AML-193 (cell line): ENCODE measurements around the gene R3HDM4.
A peak's percentile ranks its signal among the peaks of the same experiment; 100 is the strongest.

Experiments
- DNase-seq, 2 experiments: peaks; one replicate each; lab custom pipeline; 2025; lab: John Stamatoyannopoulos, UW

R3HDM4 gene

DNA sequence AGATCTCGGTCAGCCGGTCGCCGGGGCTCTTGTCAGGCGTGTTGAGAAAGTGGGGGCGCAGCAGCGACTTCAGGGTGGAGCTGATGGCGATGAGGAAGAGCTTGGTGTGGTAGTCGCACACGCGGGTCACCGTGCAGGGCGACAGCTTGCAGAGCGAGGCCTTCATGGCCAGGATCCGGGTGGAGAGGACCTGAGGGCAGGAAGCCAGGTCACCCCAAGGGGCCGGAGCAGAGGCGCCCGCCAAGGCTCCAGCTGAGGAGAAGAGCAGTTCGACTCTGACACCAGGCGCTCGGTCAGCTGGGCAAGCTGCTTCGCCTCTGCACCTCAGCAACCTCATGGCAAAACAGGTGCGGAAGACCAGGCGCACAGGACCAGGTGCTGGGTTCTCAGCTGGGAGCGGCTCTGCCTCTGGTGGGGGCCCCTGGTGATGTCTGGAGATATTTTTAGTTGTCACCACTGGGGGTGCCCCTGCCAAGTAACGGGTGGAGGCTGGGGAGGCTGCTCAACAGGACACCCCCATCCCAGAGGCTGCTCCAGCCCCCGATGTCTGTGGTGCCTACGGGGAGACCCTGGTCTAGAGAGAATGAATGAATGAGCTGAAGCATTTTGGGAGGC is 37.6 kb downstream of the R3HDM4 start:
- DNase-seq = no peak

DNA sequence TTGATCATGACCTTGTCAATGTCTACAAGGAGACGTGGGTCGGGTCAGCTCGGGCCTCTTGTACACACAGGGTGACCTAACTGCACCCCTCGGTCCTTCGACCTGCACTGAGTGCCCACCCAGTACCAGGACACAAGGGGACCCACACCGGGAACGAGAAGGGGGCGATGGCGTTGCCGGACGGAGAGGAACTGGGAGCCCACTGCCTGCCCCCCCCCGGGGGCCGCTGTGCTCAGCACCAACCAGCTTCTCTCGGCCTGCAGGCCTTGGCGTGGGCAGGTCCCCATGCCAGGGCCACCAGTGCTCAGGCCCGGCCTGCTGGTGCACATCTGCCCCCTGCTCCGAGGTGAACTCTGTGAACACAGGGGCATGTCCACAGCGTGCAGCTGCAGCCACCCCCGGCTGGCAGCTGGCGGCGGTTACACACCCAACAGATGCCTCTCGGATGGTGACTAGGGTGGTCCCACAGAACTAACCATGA is 39.4 kb downstream of the R3HDM4 start:
- DNase-seq = no peak

DNA sequence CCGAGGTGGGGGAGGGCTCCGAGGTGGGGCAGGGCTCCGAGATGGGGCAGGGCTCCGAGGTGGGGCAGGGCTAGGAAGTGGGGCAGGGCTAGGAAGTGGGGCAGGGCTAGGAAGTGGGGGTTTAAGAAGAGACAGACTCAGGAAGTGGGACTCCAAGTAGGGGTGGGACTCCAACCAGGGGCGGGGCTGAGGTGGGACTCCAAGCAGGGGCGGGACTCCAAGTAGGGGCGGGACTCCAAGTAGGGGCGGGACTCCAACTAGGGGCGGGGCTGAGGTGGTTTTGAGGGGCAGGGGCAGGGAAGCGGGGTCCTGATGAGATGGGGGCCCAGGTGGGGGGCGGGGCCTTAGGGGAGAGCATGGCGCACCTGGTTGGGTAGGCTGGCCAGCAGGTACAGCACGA is 39.9 kb downstream of the R3HDM4 start:
- DNase-seq = no peak

DNA sequence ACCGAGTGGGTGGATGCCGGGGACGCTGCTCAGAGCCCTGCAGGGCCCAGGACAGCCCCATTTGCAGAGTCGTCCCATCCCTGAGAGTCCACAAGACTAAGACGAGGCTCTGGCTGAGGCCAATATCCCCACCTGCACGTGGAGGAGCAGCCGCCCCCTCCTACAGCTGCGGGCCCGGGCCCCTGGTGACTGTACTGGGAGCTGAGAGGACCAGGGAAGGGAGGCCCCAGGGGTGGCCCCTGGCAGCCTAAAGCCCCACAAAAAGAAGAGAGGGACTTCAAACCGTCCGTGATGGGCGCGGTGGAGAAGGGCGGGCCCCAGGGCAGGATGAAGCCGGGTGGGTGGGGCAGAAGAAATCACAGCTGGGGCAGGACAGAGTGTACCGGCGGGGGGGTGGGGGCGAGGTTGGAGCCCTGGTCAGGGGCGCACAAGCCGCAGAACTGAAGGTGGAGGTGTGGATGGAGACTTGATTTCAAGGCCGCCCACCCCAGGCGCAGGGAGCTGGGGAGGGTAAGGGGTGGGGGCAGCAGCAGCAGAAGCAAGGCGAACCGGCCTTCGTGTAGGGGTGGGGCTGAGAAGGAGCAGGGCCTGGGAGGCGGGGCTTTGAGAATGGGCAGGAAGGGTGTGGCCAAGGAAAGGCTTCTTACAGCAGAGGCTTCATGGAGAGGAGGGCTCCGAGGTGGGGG is 40.6 kb downstream of the R3HDM4 start:
- DNase-seq = no peak

DNA sequence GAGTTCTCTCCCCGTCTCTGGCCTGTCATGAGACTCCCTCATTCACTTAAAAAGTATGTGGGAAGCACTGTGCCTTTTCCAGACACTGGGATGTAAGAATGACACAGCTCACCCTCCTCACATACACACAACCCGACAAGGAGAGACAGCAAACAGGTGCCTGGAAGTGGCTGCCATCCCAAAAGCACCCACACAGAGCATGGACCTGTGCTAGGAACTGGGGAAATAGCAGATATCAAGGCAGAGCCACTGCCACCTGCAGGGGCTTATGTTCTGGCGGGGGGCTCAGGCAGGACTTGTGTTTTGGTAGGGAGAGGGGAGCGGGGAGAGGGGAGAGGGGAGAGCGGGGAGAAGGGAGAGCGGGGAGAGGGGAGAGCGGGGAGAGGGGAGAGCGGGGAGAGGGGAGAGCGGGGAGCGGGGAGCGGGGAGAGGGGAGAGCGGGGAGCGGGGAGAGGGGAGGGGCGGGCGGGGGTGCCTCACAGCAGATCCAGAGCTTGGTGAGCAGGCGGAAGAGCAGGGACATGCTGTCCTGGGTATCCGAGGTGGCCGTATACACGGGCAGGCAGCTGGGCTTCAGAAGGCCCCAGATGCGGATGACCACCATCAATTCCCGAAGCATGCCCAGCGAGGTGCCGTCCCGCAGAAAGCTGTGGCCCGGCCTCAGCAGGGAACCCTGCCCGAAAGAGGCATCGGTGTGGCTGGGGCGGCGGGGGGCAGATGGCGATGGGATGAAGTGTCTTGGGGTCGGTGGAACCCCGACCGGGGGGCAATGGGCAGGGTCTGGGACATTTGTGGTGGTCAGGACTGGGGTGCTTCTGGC is 41.4 kb downstream of the R3HDM4 start:
- DNase-seq = no peak

DNA sequence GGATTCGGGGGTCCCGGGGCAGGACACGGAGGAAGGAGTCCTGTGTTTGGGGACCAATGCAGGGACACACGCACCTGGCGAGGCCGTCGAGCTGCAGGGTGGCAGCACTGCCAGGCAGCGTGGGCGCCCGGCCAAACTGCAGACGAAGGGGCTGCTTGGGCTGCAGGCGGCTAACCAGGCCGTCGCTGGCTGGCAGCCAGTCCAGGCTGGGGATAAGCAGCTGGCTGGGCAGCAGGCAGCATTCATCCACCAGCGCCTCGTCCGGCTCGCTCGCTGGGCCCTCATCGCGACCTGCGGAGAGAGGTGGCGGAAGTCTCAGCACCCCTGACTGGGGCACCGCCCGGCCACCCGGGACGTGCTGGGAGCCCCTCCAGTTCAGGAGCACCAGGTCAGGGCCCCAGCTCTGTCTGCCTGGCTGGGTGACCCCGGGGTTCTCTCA is 42.0 kb downstream of the R3HDM4 start:
- DNase-seq = no peak

DNA sequence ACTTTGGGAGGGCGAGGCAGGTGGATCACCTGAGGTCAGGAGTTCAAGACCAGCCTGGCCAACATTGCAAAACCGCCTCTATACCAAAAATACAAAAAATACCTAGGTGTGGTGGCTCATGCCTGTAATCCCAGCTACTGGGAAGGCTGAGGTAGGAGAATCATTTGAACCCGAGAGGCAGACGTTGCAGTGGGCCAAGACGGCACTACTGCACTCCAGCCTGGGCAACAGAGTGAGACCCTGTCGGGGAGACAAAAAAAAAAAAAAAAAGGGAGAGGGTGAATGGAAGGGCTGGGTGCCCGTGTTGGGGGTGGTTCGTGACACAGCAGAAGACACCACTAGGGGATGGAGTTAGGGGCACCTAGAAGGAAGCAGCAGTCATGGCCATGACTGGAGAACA is 42.7 kb downstream of the R3HDM4 start:
- DNase-seq = no peak

DNA sequence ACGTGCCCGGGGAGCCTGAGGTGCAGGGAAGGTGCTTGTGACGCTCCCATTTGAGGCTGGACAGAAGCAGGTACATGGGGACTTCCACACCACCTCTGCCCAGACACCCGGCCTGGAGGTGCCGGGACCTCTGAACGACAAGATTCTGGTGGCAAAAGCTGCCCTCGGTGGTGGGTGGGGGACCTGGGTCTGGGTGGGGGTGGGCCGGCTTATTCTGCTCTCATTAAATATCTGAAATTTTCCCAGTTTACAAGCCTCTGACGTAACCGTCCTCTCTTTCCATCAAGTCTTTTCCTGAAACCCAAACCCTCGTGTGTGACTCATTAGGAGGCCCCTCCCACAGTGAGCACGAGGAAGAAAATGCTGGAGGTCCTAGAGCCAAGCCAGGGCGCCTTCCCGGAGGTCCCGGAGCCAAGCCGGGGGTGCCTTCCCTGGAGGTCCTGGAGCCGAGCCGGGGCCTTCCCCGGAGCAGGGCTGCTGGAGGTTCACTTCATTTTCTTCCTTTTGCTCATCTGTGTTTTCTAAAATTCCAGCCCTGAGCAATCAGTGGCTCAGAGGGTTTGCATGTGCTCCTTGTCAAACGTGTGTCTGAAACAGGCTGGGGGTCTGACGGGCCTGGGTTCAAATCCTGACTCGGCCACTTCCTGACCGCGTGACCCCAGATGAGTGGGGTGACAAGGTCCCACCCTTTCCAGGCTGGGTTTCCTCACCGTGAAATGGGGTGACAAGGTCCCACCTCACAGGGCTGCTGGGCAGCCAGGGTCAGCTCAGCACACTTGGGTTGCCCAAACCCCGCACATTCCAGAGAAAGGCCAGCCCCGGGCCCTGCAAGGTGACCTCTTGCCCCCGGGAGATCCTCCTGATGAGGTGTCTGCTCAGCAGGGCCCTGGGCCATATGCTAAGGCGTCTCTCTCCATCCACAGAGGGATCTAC is 43.5 kb downstream of the R3HDM4 start:
- DNase-seq = no peak

DNA sequence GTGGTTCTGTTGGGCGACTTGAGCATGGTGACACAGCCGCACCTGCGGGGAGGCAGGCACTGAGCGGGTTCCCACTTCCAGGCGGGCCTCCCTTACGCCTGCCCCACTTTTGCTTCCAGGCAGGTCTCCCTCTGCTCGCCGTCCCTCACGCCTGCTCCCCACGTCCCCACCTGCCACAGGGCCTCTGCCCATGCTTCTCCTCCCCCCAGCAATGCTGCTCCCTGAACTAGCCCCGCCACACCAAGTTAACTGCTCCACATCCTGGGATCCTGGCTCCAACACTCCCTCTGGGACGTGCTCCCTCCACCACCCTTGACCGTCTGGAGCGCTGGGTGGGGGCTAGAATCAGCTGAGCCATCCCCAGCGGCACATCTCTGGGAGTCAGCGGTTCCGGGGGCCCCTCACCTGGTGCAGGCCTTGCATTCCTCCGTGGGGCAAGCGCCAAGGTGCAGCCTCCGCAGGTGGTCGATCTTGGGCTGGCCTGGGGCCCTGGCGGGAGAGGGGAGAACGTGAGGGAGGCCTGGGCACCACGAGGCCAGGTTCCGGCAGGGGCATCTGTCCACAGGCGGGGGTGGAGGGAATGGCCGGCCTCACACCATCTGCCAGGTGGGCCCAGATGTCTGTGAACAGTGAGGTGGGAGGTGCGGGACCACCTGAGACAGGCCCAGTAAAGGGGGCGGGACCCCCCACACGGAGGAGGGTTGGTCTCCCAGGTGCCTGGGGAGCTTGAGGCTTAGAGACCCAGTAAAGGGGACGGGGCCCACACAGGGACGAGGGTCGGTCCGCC is 44.4 kb downstream of the R3HDM4 start:
- DNase-seq = no peak

DNA sequence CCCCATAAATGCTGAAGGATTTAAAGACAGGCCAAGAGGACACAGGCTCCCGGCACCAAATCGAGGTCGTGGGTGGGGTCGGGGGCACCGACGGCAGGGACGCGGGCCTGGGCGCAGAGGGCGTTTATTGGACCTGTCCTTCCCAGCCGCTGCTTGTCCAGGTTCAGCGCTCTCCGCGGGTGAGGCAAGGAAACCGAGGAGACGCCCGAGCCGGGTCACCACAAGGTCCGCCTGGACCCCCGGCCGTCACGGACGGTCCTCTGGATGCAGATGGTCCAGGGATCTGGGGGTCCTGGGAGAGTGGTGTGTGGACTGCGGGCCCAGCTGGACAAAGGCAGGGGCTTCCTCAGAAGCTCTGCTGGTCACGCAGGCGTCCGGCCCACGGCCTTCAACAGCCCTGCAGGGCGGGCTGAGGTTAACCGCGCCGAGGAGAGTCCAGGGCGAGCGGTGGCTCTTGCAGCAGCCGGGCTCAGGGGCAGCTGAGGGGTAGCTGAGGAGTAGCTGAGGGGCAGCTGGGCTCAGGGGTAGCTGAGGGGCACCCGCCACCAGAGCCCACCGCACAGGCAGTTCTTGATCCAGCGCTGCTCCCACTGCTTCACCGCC is 45.1 kb downstream of the R3HDM4 start:
- DNase-seq = no peak

DNA sequence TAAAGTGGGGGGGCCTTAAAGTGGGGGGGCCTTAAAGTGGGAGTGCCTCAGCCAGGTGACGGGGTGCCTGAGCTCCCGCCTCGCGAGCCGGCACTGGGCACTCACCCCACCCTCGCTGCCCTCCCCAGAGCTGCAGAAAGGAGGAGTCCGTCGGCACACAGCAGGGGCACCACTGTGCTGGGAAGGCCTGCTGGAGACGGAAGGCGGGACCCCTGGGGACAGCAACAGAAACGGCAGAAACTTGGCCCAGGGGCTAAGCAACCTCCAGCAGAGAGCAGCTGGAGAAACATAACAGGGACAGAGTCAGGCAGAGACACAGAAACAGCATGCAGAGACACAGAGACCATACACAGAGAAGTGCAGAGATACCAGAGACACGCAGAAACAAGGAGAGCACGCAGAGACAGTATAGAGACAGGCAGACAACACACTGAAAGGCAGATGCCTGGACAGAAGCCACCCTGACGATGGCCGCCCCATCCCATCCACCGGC is 45.7 kb downstream of the R3HDM4 start:
- DNase-seq = no peak

DNA sequence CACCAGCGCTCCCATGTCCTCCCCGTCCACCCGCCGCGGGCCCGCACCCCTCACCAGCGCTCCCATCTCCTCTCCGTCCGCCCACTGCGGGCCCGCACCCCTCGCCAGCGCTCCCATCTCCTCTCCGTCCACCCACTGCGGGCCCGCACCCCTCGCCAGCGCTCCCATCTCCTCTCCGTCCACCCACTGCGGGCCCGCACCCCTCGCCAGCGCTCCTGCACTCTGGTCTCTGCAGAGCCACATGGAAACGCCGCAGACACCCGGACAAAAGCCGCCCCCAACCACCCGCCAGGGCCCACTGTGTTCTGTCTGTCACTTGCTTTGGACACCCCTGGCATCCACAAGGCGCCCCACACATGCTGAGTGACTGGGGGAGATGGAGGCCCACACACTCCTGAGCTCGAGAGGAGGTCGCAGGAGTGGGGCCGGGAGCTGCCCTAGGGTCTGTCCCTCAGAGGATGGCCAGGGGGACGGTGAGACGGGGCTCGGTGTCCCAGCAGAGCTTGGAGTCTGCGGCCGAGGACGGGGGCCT is 46.2 kb downstream of the R3HDM4 start:
- no peak for DNase-seq

DNA sequence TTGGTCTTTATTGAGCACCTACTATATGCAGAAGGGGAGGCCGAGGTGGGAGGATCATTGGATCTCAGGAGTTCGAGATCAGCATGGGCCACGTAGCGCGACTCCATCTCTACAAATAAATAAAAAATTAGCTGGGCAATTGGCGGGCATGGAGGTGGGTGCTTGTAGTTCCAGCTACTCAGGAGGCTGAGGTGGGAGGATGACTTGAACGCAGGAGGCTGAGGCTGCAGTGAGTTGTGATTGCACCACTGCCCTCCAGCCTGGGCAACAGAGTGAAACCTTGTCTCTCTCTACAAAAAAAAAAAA is 49.8 kb downstream of the R3HDM4 start:
- DNase-seq = no peak

DNA sequence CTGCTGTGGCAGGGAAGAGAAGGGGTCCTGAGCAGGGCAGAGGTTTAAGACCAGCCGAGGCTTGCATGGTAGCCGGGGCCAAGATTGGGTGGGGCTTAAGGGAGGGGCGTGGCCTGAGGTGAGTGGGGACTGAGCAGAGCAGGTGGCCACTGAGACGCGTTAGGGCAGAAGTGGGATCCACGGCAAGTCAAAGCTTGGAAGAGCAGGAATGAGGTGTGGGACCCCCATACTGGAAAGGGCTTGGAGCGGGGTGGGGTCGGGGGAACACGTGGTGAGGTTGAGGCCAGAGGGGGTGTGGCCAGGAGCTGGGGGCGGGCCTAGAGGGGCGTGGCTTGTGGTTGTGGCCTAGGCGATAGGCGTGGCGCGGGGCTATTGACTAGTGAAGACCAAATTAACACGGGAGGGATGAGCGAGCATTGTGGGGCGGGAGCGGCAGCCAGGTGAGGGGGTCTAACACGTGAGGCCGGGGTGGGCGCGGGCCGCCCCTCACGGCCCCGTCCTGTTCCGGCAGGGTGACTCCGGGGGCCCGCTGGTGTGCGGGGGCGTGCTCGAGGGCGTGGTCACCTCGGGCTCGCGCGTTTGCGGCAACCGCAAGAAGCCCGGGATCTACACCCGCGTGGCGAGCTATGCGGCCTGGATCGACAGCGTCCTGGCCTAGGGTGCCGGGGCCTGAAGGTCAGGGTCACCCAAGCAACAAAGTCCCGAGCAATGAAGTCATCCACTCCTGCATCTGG is 50.3 kb downstream of the R3HDM4 start:
- DNase-seq = peak; percentile 11 to 44

DNA sequence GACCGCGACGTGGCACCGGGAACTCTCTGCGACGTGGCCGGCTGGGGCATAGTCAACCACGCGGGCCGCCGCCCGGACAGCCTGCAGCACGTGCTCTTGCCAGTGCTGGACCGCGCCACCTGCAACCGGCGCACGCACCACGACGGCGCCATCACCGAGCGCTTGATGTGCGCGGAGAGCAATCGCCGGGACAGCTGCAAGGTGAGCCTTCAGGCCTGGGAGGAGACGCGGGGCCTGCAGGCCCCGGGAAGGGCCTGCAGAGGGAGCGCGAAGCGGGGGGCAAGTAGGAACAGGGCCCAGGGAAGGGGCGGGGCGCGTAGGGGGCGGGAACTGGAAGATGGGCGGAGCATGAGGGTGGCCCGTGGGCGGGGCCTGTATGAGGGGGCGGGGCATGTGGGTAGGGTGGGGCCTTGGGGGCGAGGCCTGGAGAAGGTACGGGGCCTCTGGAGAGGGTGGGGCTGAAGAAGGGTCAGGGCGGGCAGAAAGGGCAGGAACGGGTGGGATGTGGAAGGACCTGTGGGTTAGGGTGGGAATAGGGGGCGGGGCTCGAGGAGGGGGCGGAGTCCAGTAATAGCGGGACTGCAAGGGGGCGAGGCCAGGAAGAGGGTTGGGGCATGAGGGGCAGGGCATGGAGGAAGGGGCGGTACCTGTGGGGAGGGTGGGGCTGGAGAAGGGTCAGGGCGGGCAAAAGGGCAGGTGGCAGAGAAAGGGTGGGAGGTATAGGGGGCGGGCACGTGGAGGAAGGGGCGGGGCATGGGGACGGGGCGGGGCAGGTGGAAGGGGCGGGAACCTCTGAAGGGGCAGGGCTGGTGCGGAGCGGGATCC is 51.1 kb downstream of the R3HDM4 start:
- DNase-seq = peak in 1 of 2 experiments; percentile 38

DNA sequence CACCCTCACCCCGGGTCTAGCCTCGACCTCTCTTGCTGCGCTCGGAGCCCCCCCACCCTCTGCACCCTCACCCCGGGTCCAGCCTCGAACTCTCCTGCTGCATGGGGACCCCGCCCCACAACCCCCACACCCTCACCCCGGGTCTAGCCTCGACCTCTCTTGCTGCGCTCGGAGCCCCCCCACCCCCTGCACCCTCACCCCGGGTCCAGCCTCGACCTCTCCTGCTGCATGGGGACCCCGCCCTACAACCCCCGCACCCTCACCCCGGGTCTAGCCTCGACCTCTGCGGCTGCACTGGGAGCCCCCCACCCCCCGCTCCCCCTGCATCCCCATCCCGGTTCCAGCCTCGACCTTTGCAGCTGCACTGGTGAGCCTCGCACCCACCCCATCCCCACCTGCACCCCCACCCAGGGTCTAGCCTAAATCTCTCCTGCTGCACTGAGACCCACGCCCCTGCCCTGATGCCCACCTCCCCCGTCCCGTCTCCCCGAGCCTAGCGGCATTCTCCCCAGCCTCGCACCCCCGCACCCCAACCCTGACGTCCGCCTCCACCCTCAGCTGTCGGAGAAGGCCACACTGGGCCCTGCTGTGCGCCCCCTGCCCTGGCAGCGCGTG is 51.8 kb downstream of the R3HDM4 start:
- DNase-seq = no peak

DNA sequence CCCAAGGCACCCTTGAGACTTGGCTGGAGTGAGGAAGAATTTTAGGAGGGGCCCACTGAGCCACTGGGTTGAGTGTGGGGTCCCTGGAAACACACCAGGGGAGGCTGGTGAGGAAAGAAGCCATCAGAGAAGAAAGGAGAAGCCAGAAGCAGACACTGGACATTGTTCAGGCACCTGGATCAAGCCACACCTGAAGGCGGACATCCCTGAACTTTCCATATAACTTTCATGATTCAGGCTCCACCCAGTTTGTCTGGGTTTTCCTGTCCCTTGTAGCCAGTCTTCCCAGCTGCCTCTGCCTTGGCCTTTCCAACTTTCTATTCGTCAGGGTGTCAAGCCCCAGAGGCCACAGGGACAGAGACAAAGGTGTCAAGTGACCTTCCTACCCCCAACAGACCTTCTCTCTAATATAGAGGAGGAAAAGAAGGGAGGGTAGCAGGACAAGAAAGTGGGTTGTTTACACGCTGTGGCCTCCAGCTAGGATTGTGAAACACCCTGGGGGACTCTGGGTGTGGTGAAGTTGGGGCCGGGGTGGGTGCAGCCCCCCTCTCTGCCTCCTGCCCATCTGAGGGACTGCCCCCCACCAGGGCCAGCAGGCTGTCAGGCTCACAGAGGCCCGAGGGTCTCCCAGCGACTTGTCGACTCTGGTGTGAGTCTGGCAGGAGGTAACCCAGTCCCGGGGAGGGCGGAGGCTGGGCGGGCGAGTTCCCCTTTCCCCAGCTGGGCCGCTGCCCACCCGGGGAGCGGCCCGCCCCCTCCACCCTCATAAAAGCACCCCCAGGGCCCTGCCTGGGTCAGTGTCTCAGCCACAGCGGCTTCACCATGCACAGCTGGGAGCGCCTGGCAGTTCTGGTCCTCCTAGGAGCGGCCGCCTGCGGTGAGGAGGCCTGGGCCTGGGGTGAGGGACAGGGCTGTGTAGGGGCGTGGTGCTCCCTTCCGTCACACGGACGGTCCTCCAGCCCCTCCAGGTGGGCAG is 53.9 kb downstream of the R3HDM4 start, which contains the start of gene CFD:
TSS of gene CFD (plus strand) at position 797 of the 976 bp plus-strand sequence. CDS start at position 823, 26 bp downstream.
- DNase-seq = peak; percentile 73 to 77
